HL-60 (cell line): ENCODE data around the gene IGFBP4.

Source experiments
- POLR2AphosphoS5 ChIP-seq: IDR thresholded peaks from 2 replicates; pipeline ENCODE4 v1.6.1; 2012; ENCODE audit warnings: low read depth
- SPI1 ChIP-seq: IDR thresholded peaks from 2 replicates; pipeline ENCODE4 v1.6.1; 2012; ENCODE audit warnings: low read depth, mild to moderate bottlenecking, borderline replicate concordance
- TF ChIP-seq, protein P1 (sequence below): IDR thresholded peaks from one replicate; pipeline ENCODE4 v1.5.1; 2011; ENCODE audit warnings: low read length, control low read depth, inconsistent platforms; ENCODE audit not compliant: insufficient read depth
- TF ChIP-seq, protein P2 (sequence below): IDR thresholded peaks from 2 replicates; pipeline ENCODE4 v1.6.1; 2012; ENCODE audit warnings: low read depth; ENCODE audit not compliant: insufficient replicate concordance

- TF ChIP-seq, protein P1, sequence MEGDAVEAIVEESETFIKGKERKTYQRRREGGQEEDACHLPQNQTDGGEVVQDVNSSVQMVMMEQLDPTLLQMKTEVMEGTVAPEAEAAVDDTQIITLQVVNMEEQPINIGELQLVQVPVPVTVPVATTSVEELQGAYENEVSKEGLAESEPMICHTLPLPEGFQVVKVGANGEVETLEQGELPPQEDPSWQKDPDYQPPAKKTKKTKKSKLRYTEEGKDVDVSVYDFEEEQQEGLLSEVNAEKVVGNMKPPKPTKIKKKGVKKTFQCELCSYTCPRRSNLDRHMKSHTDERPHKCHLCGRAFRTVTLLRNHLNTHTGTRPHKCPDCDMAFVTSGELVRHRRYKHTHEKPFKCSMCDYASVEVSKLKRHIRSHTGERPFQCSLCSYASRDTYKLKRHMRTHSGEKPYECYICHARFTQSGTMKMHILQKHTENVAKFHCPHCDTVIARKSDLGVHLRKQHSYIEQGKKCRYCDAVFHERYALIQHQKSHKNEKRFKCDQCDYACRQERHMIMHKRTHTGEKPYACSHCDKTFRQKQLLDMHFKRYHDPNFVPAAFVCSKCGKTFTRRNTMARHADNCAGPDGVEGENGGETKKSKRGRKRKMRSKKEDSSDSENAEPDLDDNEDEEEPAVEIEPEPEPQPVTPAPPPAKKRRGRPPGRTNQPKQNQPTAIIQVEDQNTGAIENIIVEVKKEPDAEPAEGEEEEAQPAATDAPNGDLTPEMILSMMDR, result no peak
- TF ChIP-seq POLR2AphosphoS5 (no peak), SPI1 (no peak)
- TF ChIP-seq, protein P2, sequence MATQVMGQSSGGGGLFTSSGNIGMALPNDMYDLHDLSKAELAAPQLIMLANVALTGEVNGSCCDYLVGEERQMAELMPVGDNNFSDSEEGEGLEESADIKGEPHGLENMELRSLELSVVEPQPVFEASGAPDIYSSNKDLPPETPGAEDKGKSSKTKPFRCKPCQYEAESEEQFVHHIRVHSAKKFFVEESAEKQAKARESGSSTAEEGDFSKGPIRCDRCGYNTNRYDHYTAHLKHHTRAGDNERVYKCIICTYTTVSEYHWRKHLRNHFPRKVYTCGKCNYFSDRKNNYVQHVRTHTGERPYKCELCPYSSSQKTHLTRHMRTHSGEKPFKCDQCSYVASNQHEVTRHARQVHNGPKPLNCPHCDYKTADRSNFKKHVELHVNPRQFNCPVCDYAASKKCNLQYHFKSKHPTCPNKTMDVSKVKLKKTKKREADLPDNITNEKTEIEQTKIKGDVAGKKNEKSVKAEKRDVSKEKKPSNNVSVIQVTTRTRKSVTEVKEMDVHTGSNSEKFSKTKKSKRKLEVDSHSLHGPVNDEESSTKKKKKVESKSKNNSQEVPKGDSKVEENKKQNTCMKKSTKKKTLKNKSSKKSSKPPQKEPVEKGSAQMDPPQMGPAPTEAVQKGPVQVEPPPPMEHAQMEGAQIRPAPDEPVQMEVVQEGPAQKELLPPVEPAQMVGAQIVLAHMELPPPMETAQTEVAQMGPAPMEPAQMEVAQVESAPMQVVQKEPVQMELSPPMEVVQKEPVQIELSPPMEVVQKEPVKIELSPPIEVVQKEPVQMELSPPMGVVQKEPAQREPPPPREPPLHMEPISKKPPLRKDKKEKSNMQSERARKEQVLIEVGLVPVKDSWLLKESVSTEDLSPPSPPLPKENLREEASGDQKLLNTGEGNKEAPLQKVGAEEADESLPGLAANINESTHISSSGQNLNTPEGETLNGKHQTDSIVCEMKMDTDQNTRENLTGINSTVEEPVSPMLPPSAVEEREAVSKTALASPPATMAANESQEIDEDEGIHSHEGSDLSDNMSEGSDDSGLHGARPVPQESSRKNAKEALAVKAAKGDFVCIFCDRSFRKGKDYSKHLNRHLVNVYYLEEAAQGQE, result no peak
Measured at GRCh38 chr17:40411821-40412220, 31.4 kb upstream of the IGFBP4 start.
